ENCODE results near the gene DSE.

DNA sequence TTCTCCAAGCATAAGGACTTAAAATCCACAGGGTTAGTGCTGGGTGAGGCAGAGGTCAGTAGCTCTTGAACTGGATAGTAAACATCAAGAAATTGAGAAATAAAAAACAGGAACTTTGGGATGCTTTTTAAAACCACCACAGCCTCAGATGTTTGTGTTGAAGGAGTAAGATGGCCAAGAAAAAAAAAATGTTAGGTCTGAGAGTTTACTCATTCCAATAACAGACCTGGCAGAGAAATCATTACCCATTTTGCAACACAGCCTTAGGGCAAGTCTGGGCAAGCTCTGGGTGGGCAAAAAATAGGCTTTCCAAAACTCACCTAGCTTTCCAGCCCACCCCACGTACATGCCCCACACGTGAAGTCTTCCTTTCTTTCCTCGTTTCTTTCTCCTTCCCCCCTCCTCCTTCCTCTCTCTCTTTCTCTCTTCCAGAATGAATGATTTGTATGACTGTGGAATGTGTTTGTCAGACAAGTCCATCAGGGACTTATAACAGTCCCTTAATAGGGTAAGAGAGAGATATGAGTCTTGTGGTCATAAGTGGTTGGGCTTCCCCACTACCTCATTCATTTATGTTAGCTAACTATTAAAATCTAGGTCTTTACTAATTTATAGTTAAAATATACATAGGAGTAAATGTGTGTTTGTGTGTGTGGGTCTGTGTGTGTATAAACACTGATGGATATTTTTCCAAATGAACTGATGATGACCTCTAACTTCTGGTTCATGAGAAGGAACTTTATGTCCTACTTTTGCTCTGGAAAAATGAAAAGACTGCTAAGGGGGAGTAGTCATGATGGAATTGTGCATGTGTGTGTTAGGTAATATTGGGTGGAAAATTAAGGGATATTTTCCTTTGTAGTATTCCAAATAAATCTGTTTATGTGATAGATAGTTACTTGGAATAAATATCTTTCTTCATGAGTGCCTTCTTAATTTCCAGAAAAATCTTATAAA lies 18.0 kb upstream of the DSE start:
- TF ChIP-seq, protein P1, sequence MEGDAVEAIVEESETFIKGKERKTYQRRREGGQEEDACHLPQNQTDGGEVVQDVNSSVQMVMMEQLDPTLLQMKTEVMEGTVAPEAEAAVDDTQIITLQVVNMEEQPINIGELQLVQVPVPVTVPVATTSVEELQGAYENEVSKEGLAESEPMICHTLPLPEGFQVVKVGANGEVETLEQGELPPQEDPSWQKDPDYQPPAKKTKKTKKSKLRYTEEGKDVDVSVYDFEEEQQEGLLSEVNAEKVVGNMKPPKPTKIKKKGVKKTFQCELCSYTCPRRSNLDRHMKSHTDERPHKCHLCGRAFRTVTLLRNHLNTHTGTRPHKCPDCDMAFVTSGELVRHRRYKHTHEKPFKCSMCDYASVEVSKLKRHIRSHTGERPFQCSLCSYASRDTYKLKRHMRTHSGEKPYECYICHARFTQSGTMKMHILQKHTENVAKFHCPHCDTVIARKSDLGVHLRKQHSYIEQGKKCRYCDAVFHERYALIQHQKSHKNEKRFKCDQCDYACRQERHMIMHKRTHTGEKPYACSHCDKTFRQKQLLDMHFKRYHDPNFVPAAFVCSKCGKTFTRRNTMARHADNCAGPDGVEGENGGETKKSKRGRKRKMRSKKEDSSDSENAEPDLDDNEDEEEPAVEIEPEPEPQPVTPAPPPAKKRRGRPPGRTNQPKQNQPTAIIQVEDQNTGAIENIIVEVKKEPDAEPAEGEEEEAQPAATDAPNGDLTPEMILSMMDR (IDR thresholded peaks at IDR 0.05), result no peak
- TF ChIP-seq SIN3A (IDR thresholded peaks at IDR 0.05; ENCODE audit: borderline replicate concordance, insufficient read depth, low read depth, low read length) (no peak), POLR2AphosphoS5 (IDR thresholded peaks at IDR 0.05; ENCODE audit: low read depth, low read length) (no peak)
- TF ChIP-seq, protein P2, sequence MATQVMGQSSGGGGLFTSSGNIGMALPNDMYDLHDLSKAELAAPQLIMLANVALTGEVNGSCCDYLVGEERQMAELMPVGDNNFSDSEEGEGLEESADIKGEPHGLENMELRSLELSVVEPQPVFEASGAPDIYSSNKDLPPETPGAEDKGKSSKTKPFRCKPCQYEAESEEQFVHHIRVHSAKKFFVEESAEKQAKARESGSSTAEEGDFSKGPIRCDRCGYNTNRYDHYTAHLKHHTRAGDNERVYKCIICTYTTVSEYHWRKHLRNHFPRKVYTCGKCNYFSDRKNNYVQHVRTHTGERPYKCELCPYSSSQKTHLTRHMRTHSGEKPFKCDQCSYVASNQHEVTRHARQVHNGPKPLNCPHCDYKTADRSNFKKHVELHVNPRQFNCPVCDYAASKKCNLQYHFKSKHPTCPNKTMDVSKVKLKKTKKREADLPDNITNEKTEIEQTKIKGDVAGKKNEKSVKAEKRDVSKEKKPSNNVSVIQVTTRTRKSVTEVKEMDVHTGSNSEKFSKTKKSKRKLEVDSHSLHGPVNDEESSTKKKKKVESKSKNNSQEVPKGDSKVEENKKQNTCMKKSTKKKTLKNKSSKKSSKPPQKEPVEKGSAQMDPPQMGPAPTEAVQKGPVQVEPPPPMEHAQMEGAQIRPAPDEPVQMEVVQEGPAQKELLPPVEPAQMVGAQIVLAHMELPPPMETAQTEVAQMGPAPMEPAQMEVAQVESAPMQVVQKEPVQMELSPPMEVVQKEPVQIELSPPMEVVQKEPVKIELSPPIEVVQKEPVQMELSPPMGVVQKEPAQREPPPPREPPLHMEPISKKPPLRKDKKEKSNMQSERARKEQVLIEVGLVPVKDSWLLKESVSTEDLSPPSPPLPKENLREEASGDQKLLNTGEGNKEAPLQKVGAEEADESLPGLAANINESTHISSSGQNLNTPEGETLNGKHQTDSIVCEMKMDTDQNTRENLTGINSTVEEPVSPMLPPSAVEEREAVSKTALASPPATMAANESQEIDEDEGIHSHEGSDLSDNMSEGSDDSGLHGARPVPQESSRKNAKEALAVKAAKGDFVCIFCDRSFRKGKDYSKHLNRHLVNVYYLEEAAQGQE (IDR thresholded peaks at IDR 0.05; ENCODE audit: insufficient read depth in 1 of 2, low read depth in 2 of 2, low read length in 1 of 2), result no peak

Measured in Panc1 (cell line).